ENCODE measurements around the gene ZNF672.
"Not testable (repeated sequence)": the region's sequence is repeated elsewhere in the genome, so short reads cannot be mapped to it uniquely, and the experiment has no call there.

The ZNF672 gene

DNA sequence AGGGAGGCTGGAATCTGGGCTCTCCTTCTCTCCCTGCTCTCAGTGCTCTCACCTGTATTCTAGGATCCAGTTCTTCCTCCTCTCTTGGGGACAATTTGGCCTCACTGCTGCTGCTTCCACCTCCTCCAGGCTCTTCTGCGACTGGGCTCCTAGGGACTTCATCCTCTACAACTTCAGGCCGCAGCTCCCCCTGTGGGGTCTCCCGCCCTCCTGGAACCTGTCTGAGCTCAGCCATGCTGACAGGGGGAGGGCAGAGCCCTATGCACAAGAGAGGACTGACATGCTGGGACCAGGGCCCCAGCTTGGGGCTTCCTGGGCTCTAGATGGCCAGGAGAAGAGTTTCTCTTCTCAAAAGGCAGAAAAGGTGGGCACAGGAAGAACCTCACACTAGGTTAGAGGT, 13.3 kb upstream of the ZNF672 start:
- no peak for TF ChIP-seq POLR2AphosphoS5 (IDR thresholded peaks at IDR 0.05; ENCODE audit: borderline replicate concordance, low read depth, low read length)
- no peak for TF ChIP-seq FOXP2 (optimal IDR thresholded peaks at IDR 0.05; ENCODE audit: control extremely low read depth, extremely low read length, insufficient read depth)
- no peak for TF ChIP-seq EZH2 (IDR thresholded peaks at IDR 0.05)
- Histone ChIP-seq H3K27ac (no peak overlapping the region), H3K9ac (ENCODE audit: insufficient read length) (peak overlapping the region; percentile 99), H3K36me3 (ENCODE audit: insufficient read depth, low read length) (peaks cover 24% of the 10 kb centered on the region), H3K4me3 (peak overlapping the region; percentile 99), H3K9me3 (ENCODE audit: low read depth, low read length) (no peaks in the 10 kb centered on the region)
- no peak for DNase-seq (ENCODE audit: low read depth, low spot score)

DNA sequence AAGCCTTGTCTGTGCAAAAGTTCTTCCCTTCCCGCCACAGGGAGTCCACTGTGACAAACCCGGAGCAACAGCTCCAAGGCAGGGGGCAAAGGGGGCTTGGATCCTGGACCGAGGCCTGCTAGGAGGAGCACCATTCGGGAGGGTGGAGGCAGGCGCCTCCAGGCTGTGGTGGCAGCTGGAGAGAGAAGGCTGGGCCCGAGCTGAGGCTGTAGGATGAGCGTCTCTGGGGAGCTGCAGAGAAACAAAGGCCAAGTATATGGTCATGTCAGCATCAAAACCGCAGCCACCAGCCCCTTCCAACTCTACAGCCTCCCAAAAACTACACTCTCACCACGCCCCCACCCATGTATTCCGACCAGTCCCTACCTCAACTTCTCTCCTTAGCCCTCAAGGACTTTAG, 12.9 kb upstream of the ZNF672 start:
- Histone ChIP-seq H3K36me3 (ENCODE audit: insufficient read depth, low read length) (peaks cover 22% of the 10 kb centered on the region), H3K27ac (no peak overlapping the region), H3K4me3 (peak overlapping the region; percentile 99), H3K9me3 (ENCODE audit: low read depth, low read length) (no peaks in the 10 kb centered on the region), H3K9ac (ENCODE audit: insufficient read length) (peak overlapping the region; percentile 99)
- DNase-seq (ENCODE audit: low read depth, low spot score): no peak
- TF ChIP-seq EZH2 (IDR thresholded peaks at IDR 0.05) (no peak), POLR2AphosphoS5 (IDR thresholded peaks at IDR 0.05; ENCODE audit: borderline replicate concordance, low read depth, low read length) (no peak), FOXP2 (optimal IDR thresholded peaks at IDR 0.05; ENCODE audit: control extremely low read depth, extremely low read length, insufficient read depth) (no peak)

DNA sequence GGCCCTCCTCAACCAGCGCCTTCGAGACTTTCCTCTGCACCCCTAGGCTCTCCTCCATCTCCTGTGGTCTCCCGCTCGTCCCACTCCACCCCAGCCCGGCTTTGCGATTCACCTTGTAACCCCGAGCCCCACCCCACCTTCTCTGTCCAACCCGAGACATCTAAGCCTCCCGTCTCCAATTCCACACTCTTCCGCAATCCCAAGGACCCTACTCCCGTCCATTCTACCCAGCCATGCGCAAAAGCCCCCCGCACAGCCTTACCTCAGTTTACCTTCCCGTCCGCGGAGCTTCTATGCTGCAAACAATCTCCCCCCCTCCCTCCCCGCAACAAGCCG, 12.5 kb upstream of the ZNF672 start:
- H3K9me3 ChIP-seq (ENCODE audit: low read depth, low read length): no peaks in the 10 kb centered on the region
- H3K9ac ChIP-seq (ENCODE audit: insufficient read length): peak overlapping the region; percentile 99
- DNase-seq (ENCODE audit: low read depth, low spot score): no peak
- H3K4me3 ChIP-seq: peak overlapping the region; percentile 99
- peak overlapping the region; percentile 98 for H3K27ac ChIP-seq
- H3K36me3 ChIP-seq (ENCODE audit: insufficient read depth, low read length): peaks cover 19% of the 10 kb centered on the region
- TF ChIP-seq EZH2 (IDR thresholded peaks at IDR 0.05): no peak
- peak; percentile 74 for TF ChIP-seq POLR2AphosphoS5 (IDR thresholded peaks at IDR 0.05; ENCODE audit: borderline replicate concordance, low read depth, low read length)

DNA sequence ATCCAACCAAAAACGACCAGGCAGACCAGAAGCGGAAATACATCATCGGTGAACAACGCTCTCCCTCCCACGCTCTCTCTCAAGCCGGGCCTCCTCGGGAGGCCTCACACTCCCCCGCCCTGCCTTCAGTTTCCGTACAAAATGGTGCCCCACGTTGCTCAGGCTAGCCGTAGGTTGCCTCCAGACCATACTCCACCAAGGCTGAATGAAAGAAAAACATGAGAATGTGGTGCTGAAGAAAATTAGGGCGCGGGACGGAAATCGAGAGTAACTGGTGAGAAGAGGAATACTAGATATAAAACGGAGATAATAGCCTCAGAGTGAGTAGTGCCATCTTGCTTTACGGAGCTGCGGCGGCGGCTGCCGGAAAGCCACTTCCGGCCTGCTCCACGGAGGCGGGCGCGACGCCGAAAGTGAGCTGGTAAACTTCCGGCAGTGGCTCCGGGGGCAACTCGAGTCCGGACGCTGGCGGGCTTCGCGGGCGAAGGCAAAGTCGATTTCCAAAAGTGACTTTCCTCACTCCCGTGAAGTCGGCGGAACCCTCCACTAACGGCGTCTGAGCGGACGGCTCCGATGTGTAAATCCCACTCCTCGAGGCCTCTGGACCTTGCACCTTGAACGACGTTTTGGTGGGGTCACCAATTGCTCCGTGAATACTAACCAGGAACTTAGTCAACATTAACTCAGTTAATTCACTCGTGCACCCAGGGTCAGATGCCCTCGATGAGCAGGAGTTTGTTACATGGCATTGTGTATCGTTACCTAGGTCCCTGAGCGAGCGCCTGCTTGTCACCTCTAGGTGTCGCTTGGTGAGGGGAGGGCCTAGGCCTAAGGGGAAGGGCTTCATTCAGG, 11.9 kb upstream of the ZNF672 start, which contains the start of gene SH3BP5L:
Gene SH3BP5L (minus strand): TSS at position 7 of the 852 bp plus-strand sequence. CDS start 980 bp downstream, outside the sequence.
- H3K36me3 ChIP-seq (ENCODE audit: insufficient read depth, low read length): peaks cover 17% of the 10 kb centered on the region

DNA sequence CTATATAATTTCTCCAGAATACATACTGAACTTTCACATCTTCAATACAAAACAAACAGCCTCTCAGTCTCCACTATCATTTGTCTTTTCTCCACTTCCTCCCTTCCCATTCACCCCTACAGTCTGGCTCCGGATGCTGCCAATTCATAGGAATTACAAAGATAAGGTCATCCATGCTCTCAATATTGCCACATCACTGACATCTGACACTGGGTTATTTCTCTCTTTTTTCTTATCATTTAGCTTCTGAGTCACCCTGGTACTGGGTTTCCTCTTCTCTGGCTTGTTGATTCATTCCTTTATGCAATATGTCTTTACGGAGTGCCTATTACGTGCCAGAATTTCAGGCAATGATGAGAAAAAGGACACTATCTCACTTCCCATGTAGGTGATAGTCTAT, 9.2 kb upstream of the ZNF672 start:
- Histone ChIP-seq H3K36me3 (ENCODE audit: insufficient read depth, low read length) (peaks cover 7% of the 10 kb centered on the region; the same call in 1 of the 2 replicates), H3K4me3 (no peak overlapping the region), H3K9ac (ENCODE audit: insufficient read length) (no peak overlapping the region), H3K27ac (no peak overlapping the region), H3K9me3 (ENCODE audit: low read depth, low read length) (no peaks in the 10 kb centered on the region)
- no peak for DNase-seq (ENCODE audit: low read depth, low spot score)
- TF ChIP-seq FOXP2 (optimal IDR thresholded peaks at IDR 0.05; ENCODE audit: control extremely low read depth, extremely low read length, insufficient read depth): no peak
- TF ChIP-seq POLR2AphosphoS5 (IDR thresholded peaks at IDR 0.05; ENCODE audit: borderline replicate concordance, low read depth, low read length): no peak
- TF ChIP-seq EZH2 (IDR thresholded peaks at IDR 0.05): no peak

More for the DNA sequence above, 11.9 kb upstream of the ZNF672 start, which contains the start of gene SH3BP5L:
- Histone ChIP-seq H3K9ac (ENCODE audit: insufficient read length) (peak within 1 kb of the TSS; percentile 99), H3K4me3 (peak within 1 kb of the TSS; percentile 99), H3K27ac (peak within 1 kb of the TSS; percentile 98), H3K9me3 (ENCODE audit: low read depth, low read length) (no peaks in the 10 kb centered on the region)
- peak; percentile 86 for DNase-seq (ENCODE audit: low read depth, low spot score)
- no peak for TF ChIP-seq EZH2 (IDR thresholded peaks at IDR 0.05)
- peak; percentile 69 for TF ChIP-seq FOXP2 (optimal IDR thresholded peaks at IDR 0.05; ENCODE audit: control extremely low read depth, extremely low read length, insufficient read depth)
- peak; percentile 59 for TF ChIP-seq POLR2AphosphoS5 (IDR thresholded peaks at IDR 0.05; ENCODE audit: borderline replicate concordance, low read depth, low read length)

DNA sequence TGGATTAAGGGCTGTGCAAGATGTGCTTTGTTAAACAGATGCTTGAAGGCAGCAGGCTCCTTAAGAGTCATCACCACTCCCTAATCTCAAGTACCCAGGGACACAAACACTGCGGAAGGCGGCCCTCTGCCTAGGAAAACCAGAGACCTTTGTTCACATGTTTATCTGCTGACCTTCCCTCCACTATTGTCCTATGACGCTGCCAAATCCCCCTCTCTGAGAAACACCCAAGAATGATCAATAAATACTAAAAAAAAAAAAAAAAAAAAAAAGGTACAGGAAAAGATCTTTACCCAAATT, 7.4 kb upstream of the ZNF672 start:
- not testable (repeated sequence) for H3K9ac ChIP-seq (ENCODE audit: insufficient read length); DNase-seq (ENCODE audit: low read depth, low spot score); H3K4me3 ChIP-seq; H3K36me3 ChIP-seq (ENCODE audit: insufficient read depth, low read length); H3K27ac ChIP-seq; H3K9me3 ChIP-seq (ENCODE audit: low read depth, low read length)

DNA sequence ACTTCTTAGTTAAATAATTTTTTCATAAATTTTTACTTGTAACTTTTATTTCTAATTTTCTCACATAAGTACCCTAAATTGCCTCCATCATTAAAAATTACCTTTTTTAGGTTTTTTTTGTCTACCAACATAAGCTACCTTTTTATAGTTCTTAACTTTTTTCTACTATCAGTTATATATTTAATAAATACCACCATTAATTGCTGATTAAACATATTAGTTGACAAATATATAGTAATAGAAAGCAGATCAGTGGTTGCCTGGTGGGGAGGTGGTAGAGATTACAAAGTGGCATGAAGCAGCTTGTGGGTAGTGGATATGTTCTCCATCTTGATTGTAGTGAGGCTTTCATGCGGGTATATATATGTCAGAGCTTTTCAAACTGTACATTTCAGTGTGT, 6.2 kb upstream of the ZNF672 start:
- DNase-seq (ENCODE audit: low read depth, low spot score): no peak
- no peak overlapping the region for H3K9ac ChIP-seq (ENCODE audit: insufficient read length)
- no peaks in the 10 kb centered on the region for H3K36me3 ChIP-seq (ENCODE audit: insufficient read depth, low read length)
- no peak for TF ChIP-seq POLR2AphosphoS5 (IDR thresholded peaks at IDR 0.05; ENCODE audit: borderline replicate concordance, low read depth, low read length)
- TF ChIP-seq FOXP2 (optimal IDR thresholded peaks at IDR 0.05; ENCODE audit: control extremely low read depth, extremely low read length, insufficient read depth): no peak
- TF ChIP-seq EZH2 (IDR thresholded peaks at IDR 0.05): no peak
- no peak overlapping the region for H3K27ac ChIP-seq
- no peak overlapping the region for H3K4me3 ChIP-seq
- H3K9me3 ChIP-seq (ENCODE audit: low read depth, low read length): no peaks in the 10 kb centered on the region

DNA sequence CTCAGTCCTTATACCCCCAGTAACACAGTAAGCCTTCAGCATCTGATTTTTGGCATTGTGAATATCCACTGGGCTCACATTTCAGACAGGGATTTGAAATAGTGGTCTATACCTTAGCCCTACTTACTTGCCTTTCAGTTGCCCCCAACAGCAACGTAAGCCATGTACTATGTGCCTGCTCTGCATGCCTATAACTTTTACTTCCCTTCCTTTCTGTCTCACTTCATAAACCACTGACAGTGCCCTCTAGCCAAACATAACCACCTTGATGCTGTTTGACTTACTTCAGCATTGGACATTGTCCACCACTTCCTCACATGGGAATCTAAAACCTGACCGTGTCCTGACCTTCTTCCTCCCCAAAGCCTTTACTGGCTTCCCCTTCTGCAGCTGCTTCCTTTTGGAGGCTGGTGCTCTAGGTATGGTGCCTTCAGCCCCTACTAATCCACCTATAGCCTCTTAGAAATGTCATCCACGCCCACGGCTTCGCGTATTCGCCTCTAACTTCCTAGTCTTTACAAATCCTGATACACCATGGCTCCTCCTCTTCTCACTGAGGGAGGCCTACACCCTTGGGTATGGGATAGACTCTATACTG, 3.6 kb upstream of the ZNF672 start:
- Histone ChIP-seq H3K4me3 (no peak overlapping the region), H3K9me3 (ENCODE audit: low read depth, low read length) (no peaks in the 10 kb centered on the region), H3K27ac (no peak overlapping the region), H3K36me3 (ENCODE audit: insufficient read depth, low read length) (no peaks in the 10 kb centered on the region), H3K9ac (ENCODE audit: insufficient read length) (no peak overlapping the region)
- DNase-seq (ENCODE audit: low read depth, low spot score): no peak
- no peak for TF ChIP-seq FOXP2 (optimal IDR thresholded peaks at IDR 0.05; ENCODE audit: control extremely low read depth, extremely low read length, insufficient read depth)
- no peak for TF ChIP-seq POLR2AphosphoS5 (IDR thresholded peaks at IDR 0.05; ENCODE audit: borderline replicate concordance, low read depth, low read length)
- TF ChIP-seq EZH2 (IDR thresholded peaks at IDR 0.05): no peak

All from SK-N-MC (cell line).